SK-N-SH treated with all-trans-retinoic acid at 6 μM for 48 hours (cell line): Measurements from ENCODE around the gene IQCF2.
"Not testable (repeated sequence)": the region's sequence is repeated elsewhere in the genome, so short reads cannot be mapped to it uniquely, and the experiment has no call there.

Experiments used
- ATAC-seq: fragments of 200-7000 bp; cut with Tn5 transposase; 3 replicates; pipeline ENCODE4 v1.9.1; 2020; ENCODE audit warnings: mild to moderate bottlenecking, moderate library complexity
- ARNTL ChIP-seq: fragments of 450-650 bp; formaldehyde crosslinking; IDR thresholded peaks from 2 replicates; pipeline ENCODE4 v1.5.0; 2020; ENCODE audit warnings: low read depth, mild to moderate bottlenecking, moderate library complexity, borderline replicate concordance
- BACH2 ChIP-seq: fragments of 250-450 bp; sonication (Bioruptor Pico); IDR thresholded peaks from 2 replicates; pipeline ENCODE4 v1.9.0; 2021; ENCODE audit warnings: mild to moderate bottlenecking, borderline replicate concordance
- CSDC2 ChIP-seq: fragments of 250-450 bp; sonication (Bioruptor Pico); IDR thresholded peaks from 2 replicates; pipeline ENCODE4 v1.5.0; 2020; ENCODE audit warnings: mild to moderate bottlenecking, moderate library complexity
- ESRRG ChIP-seq: fragments of 250-450 bp; sonication (Bioruptor Pico); IDR thresholded peaks from 2 replicates; pipeline ENCODE4 v1.6.1; 2021; ENCODE audit warnings: mild to moderate bottlenecking
- GLIS3 ChIP-seq: fragments of 250-450 bp; sonication (Bioruptor Pico); IDR thresholded peaks from 2 replicates; pipeline ENCODE4 v1.5.0; 2020; ENCODE audit warnings: mild to moderate bottlenecking, moderate library complexity
- ISL1 ChIP-seq: fragments of 250-450 bp; sonication (Bioruptor Pico); IDR thresholded peaks from 2 replicates; pipeline ENCODE4 v2.1.2; 2022; ENCODE audit warnings: mild to moderate bottlenecking, moderate library complexity
- OSR1 ChIP-seq: fragments of 250-450 bp; sonication (Bioruptor Pico); IDR thresholded peaks from 2 replicates; pipeline ENCODE4 v1.8.0; 2022; ENCODE audit warnings: moderate library complexity, mild to moderate bottlenecking, inconsistent platforms
- PPARA ChIP-seq: fragments of 250-450 bp; sonication (Bioruptor Pico); IDR thresholded peaks from 2 replicates; pipeline ENCODE4 v1.5.0; 2020; ENCODE audit warnings: mild to moderate bottlenecking, borderline replicate concordance
- RARB ChIP-seq: fragments of 250-450 bp; sonication (Bioruptor Pico); IDR thresholded peaks from 2 replicates; pipeline ENCODE4 v1.8.0; 2021; ENCODE audit warnings: mild to moderate bottlenecking, moderate library complexity
- SNAI2 ChIP-seq: fragments of 250-450 bp; sonication (Bioruptor Pico); IDR thresholded peaks from 2 replicates; pipeline ENCODE4 v1.5.0; 2020; ENCODE audit warnings: mild to moderate bottlenecking, moderate library complexity
- TCF4 ChIP-seq: fragments of 250-450 bp; sonication (Bioruptor Pico); IDR thresholded peaks from 2 replicates; pipeline ENCODE4 v1.8.0; 2021; ENCODE audit warnings: mild to moderate bottlenecking, moderate library complexity, borderline replicate concordance
- TOX ChIP-seq: fragments of 250-450 bp; sonication (Bioruptor Pico); IDR thresholded peaks from 2 replicates; pipeline ENCODE4 v1.8.0; 2021; ENCODE audit warnings: mild to moderate bottlenecking, moderate library complexity, borderline replicate concordance
- ZC3H10 ChIP-seq: fragments of 250-450 bp; sonication (Bioruptor Pico); IDR thresholded peaks from 2 replicates; pipeline ENCODE4 v1.5.1; 2021; ENCODE audit warnings: mild to moderate bottlenecking, moderate library complexity
- ZFP3 ChIP-seq: fragments of 250-450 bp; sonication (Bioruptor Pico); IDR thresholded peaks from 2 replicates; pipeline ENCODE4 v1.5.0; 2020; ENCODE audit warnings: mild to moderate bottlenecking, moderate library complexity
- ZFP30 ChIP-seq: fragments of 450-650 bp; formaldehyde crosslinking; IDR thresholded peaks from 2 replicates; pipeline ENCODE4 v1.5.0; 2022; ENCODE audit warnings: mild to moderate bottlenecking, moderate library complexity
- ZNF565 ChIP-seq: fragments of 450-650 bp; formaldehyde crosslinking; conservative IDR thresholded peaks from 2 replicates; pipeline ENCODE4 v1.5.0; 2020; ENCODE audit warnings: low read depth, mild to moderate bottlenecking, moderate library complexity
- ZNF70 ChIP-seq: fragments of 450-650 bp; formaldehyde crosslinking; IDR thresholded peaks from 2 replicates; pipeline ENCODE4 v1.5.0; 2020; ENCODE audit warnings: mild to moderate bottlenecking, moderate library complexity
- ZNF8 ChIP-seq: fragments of 450-650 bp; formaldehyde crosslinking; IDR thresholded peaks from 2 replicates; pipeline ENCODE4 v1.5.0; 2020; ENCODE audit warnings: mild to moderate bottlenecking, moderate library complexity
- TF ChIP-seq, protein P1 (sequence below): fragments of 250-450 bp; sonication (Bioruptor Pico); IDR thresholded peaks from 2 replicates; pipeline ENCODE4 v1.5.0; 2020; ENCODE audit warnings: mild to moderate bottlenecking, moderate library complexity
- TF ChIP-seq, protein P2 (sequence below): fragments of 250-450 bp; sonication (Bioruptor Pico); IDR thresholded peaks from 2 replicates; pipeline ENCODE4 v1.8.0; 2021; ENCODE audit warnings: low read depth, mild to moderate bottlenecking, moderate library complexity, borderline replicate concordance
- TF ChIP-seq, protein P3 (sequence below): fragments of 250-450 bp; sonication (Bioruptor Pico); IDR thresholded peaks from 2 replicates; pipeline ENCODE4 v1.8.0; 2020; ENCODE audit warnings: mild to moderate bottlenecking, moderate library complexity, borderline replicate concordance
- TF ChIP-seq, protein P4 (sequence below): fragments of 250-450 bp; sonication (Bioruptor Pico); IDR thresholded peaks from 2 replicates; pipeline ENCODE4 v1.5.1; 2020; ENCODE audit warnings: low read depth, mild to moderate bottlenecking, moderate library complexity
- TF ChIP-seq, protein P5 (sequence below): fragments of 250-450 bp; sonication (Bioruptor Pico); IDR thresholded peaks from 2 replicates; pipeline ENCODE4 v1.5.1; 2021; ENCODE audit warnings: mild to moderate bottlenecking, moderate library complexity

The IQCF2 gene

DNA sequence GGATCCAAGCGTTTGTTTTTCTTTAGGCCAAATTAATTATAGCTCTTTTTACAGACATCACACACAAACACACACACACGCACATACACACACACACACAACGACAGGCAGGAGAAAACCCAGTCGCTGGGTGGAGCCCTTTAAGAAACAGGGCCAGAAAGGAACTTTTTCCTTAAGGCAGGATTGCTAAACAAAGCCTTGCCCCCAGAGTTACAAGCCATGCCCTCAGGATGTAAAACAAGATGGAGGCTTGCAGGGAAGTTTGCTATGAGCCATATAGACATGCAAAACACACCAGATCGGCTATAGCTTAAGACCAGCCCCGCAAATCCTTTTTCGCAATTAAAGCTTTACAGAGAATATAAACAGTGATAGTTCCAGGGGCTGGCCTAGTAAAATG is 16.3 kb upstream of the IQCF2 start:
- ATAC-seq, result no peak
- no peak for TF ChIP-seq OSR1 (CRISPR knock-in tag)
- no peak for TF ChIP-seq PPARA
- TF ChIP-seq ZFP3, result no peak
- TF ChIP-seq ZNF70, result no peak
- TF ChIP-seq CSDC2 (CRISPR knock-in tag), result no peak
- no peak for TF ChIP-seq ZNF8
- TF ChIP-seq GLIS3 (CRISPR knock-in tag), result no peak
- TF ChIP-seq, protein P1, sequence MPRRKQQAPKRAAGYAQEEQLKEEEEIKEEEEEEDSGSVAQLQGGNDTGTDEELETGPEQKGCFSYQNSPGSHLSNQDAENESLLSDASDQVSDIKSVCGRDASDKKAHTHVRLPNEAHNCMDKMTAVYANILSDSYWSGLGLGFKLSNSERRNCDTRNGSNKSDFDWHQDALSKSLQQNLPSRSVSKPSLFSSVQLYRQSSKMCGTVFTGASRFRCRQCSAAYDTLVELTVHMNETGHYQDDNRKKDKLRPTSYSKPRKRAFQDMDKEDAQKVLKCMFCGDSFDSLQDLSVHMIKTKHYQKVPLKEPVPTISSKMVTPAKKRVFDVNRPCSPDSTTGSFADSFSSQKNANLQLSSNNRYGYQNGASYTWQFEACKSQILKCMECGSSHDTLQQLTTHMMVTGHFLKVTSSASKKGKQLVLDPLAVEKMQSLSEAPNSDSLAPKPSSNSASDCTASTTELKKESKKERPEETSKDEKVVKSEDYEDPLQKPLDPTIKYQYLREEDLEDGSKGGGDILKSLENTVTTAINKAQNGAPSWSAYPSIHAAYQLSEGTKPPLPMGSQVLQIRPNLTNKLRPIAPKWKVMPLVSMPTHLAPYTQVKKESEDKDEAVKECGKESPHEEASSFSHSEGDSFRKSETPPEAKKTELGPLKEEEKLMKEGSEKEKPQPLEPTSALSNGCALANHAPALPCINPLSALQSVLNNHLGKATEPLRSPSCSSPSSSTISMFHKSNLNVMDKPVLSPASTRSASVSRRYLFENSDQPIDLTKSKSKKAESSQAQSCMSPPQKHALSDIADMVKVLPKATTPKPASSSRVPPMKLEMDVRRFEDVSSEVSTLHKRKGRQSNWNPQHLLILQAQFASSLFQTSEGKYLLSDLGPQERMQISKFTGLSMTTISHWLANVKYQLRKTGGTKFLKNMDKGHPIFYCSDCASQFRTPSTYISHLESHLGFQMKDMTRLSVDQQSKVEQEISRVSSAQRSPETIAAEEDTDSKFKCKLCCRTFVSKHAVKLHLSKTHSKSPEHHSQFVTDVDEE (CRISPR knock-in tag), result no peak
- no peak for TF ChIP-seq RARB (CRISPR knock-in tag)
- TF ChIP-seq BACH2 (CRISPR knock-in tag), result no peak
- TF ChIP-seq ISL1 (CRISPR knock-in tag), result no peak
- no peak for TF ChIP-seq ESRRG (CRISPR knock-in tag)
- no peak for TF ChIP-seq ZFP30 (CRISPR knock-in tag)
- TF ChIP-seq ZNF565 (CRISPR knock-in tag), result no peak
- no peak for TF ChIP-seq SNAI2 (CRISPR knock-in tag)
- TF ChIP-seq TOX (CRISPR knock-in tag), result no peak
- TF ChIP-seq, protein P2, sequence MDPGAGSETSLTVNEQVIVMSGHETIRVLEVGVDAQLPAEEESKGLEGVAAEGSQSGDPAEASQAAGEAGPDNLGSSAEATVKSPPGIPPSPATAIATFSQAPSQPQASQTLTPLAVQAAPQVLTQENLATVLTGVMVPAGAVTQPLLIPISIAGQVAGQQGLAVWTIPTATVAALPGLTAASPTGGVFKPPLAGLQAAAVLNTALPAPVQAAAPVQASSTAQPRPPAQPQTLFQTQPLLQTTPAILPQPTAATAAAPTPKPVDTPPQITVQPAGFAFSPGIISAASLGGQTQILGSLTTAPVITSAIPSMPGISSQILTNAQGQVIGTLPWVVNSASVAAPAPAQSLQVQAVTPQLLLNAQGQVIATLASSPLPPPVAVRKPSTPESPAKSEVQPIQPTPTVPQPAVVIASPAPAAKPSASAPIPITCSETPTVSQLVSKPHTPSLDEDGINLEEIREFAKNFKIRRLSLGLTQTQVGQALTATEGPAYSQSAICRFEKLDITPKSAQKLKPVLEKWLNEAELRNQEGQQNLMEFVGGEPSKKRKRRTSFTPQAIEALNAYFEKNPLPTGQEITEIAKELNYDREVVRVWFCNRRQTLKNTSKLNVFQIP (CRISPR knock-in tag), result no peak
- TF ChIP-seq, protein P3, sequence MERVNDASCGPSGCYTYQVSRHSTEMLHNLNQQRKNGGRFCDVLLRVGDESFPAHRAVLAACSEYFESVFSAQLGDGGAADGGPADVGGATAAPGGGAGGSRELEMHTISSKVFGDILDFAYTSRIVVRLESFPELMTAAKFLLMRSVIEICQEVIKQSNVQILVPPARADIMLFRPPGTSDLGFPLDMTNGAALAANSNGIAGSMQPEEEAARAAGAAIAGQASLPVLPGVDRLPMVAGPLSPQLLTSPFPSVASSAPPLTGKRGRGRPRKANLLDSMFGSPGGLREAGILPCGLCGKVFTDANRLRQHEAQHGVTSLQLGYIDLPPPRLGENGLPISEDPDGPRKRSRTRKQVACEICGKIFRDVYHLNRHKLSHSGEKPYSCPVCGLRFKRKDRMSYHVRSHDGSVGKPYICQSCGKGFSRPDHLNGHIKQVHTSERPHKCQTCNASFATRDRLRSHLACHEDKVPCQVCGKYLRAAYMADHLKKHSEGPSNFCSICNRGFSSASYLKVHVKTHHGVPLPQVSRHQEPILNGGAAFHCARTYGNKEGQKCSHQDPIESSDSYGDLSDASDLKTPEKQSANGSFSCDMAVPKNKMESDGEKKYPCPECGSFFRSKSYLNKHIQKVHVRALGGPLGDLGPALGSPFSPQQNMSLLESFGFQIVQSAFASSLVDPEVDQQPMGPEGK, result no peak
- TF ChIP-seq TCF4, result no peak
- TF ChIP-seq, protein P4, sequence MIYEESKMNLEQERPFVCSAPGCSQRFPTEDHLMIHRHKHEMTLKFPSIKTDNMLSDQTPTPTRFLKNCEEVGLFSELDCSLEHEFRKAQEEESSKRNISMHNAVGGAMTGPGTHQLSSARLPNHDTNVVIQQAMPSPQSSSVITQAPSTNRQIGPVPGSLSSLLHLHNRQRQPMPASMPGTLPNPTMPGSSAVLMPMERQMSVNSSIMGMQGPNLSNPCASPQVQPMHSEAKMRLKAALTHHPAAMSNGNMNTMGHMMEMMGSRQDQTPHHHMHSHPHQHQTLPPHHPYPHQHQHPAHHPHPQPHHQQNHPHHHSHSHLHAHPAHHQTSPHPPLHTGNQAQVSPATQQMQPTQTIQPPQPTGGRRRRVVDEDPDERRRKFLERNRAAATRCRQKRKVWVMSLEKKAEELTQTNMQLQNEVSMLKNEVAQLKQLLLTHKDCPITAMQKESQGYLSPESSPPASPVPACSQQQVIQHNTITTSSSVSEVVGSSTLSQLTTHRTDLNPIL, result no peak

DNA sequence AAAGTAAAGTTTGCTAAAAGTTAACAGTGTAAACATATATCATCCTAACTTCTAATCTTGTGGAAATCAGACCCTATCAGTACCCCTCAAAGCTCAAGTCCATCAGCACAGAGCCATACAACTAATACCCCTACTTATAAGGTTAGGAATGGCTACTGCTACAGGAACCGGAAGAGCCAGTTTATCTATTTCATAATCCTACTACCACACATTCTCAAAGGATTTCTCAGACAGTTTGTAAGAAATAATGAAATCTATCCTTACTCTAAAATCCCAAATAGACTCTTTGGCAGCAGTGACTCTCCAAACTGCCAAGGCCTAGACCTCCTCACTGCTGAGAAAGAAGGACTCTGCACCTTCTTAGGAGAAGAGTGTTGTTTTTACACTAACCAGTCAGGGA is 6.0 kb upstream of the IQCF2 start:
- ATAC-seq, result not testable (repeated sequence)

DNA sequence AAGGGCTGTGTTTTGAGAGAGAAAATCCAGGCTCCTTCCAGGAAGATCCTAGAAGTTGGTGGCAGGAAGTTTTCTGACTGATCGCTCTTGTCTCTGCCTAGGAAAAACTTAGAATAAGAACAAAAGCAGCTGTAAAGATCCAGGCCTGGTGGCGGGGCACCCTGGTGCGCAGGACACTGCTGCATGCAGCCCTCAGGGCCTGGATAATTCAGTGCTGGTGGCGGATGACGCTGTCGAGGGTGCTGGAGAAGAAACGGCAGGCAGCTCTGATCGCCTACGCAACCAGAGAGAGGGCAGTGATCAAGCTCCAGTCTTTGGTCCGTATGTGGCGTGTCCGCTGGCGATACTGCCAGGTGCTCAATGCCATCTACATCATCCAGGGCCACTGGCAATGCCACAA is 1.5 kb downstream of the IQCF2 start:
- no peak for TF ChIP-seq TOX (CRISPR knock-in tag)
- TF ChIP-seq GLIS3 (CRISPR knock-in tag), result no peak
- no peak for TF ChIP-seq SNAI2 (CRISPR knock-in tag)
- TF ChIP-seq ARNTL (CRISPR knock-in tag), result no peak
- TF ChIP-seq, protein P4, result no peak
- TF ChIP-seq ZFP3, result no peak
- no peak for TF ChIP-seq PPARA
- no peak for TF ChIP-seq BACH2 (CRISPR knock-in tag)
- no peak for TF ChIP-seq OSR1 (CRISPR knock-in tag)
- TF ChIP-seq ZNF565 (CRISPR knock-in tag), result no peak
- no peak for TF ChIP-seq CSDC2 (CRISPR knock-in tag)
- TF ChIP-seq ZC3H10, result no peak
- no peak for TF ChIP-seq TCF4
- TF ChIP-seq, protein P5, sequence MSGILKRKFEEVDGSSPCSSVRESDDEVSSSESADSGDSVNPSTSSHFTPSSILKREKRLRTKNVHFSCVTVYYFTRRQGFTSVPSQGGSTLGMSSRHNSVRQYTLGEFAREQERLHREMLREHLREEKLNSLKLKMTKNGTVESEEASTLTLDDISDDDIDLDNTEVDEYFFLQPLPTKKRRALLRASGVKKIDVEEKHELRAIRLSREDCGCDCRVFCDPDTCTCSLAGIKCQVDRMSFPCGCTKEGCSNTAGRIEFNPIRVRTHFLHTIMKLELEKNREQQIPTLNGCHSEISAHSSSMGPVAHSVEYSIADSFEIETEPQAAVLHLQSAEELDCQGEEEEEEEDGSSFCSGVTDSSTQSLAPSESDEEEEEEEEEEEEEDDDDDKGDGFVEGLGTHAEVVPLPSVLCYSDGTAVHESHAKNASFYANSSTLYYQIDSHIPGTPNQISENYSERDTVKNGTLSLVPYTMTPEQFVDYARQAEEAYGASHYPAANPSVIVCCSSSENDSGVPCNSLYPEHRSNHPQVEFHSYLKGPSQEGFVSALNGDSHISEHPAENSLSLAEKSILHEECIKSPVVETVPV, result no peak
- TF ChIP-seq RARB (CRISPR knock-in tag), result no peak
- TF ChIP-seq, protein P1 (CRISPR knock-in tag), result no peak
- no peak for ATAC-seq

DNA sequence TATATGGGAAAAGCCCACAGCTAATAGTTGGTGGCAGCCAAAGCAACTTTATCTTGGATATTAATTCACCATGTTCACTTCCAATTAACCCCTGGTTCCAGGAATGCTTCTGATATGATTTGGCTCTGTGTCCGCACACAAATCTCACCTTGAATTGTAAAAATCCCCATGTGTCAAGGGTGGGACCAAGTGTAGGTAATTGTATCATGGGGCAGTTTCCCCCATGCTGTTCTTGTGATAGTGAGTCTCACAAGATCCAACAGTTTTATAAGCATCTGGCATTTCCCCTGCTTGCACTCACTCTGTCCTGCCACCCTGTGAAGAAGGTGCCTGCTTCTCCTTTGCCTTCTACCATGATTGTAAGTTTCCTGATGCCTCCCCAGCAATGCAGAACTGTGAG is 7.5 kb downstream of the IQCF2 start:
- not testable (repeated sequence) for ATAC-seq
